CD8-positive, alpha-beta memory T cell (primary cell): ENCODE results near the gene SDCBP2. TPM values are rescaled to one million over a fixed set of nuclear protein-coding genes. Genes with fewer than 3 reads are reported as not detected.
A peak's percentile ranks its signal among the peaks of the same experiment; 100 is the strongest.

Experiments used
- CTCF ChIA-PET: fragments of 350-600 bp; sonication (Branson Sonifier 250); formaldehyde crosslinking; loops from one replicate; lab custom pipeline; 2021; ENCODE audit warnings: antibody characterized with exemption; lab: Charles Lee
- POLR2A ChIA-PET: fragments of 350-600 bp; sonication (Branson Sonifier 250); formaldehyde crosslinking; loops from one replicate; lab custom pipeline; 2021; ENCODE audit warnings: antibody characterized with exemption; lab: Charles Lee
- DNase-seq, 5 donors: peaks; one replicate each; pipeline versions ENCODE4 v3.0.0 to v3.0.0-alpha.2; 2020 to 2022; ENCODE audit warnings: mixed read lengths in 1 of 5
- H3K27ac ChIP-seq: one replicate; pipeline ENCODE4 v1.7.0; 2013; ENCODE audit warnings: low read depth, mild to moderate bottlenecking, low read length, moderate library complexity
- H3K27me3 ChIP-seq: 2 replicates; pipeline ENCODE4 v1.7.0; 2013; ENCODE audit warnings: low read length, mild to moderate bottlenecking; ENCODE audit not compliant: insufficient read depth, poor library complexity, severe bottlenecking
- H3K36me3 ChIP-seq: 2 replicates; pipeline ENCODE4 v1.7.0; 2013; ENCODE audit warnings: mild to moderate bottlenecking, low read length, moderate library complexity; ENCODE audit not compliant: insufficient read depth
- H3K4me1 ChIP-seq: 2 replicates; pipeline ENCODE4 v1.7.0; 2013; ENCODE audit warnings: mild to moderate bottlenecking, low read length, moderate library complexity; ENCODE audit not compliant: insufficient read depth
- H3K4me3 ChIP-seq: 2 replicates; pipeline ENCODE4 v1.7.0; 2013; ENCODE audit warnings: mild to moderate bottlenecking, low read length
- H3K9me3 ChIP-seq: 2 replicates; pipeline ENCODE4 v1.7.0; 2013; ENCODE audit warnings: mild to moderate bottlenecking, low read length
- H3K27ac Mint-ChIP-seq, 8 donors: one replicate each; pipeline ENCODE4 v1.8.0; 2020 to 2021; ENCODE audit warnings: mixed read lengths in 8 of 8, mild to moderate bottlenecking in 6 of 8, inconsistent platforms in 3 of 8, moderate library complexity in 3 of 8
- H3K27me3 Mint-ChIP-seq, 2 donors: one replicate each; pipeline ENCODE4 v1.8.0; 2020 to 2021; ENCODE audit warnings: mixed read lengths in 2 of 2, mild to moderate bottlenecking in 1 of 2, moderate library complexity in 1 of 2
- H3K36me3 Mint-ChIP-seq, 3 donors: one replicate each; pipeline ENCODE4 v1.8.0; 2020 to 2021; ENCODE audit warnings: mixed read lengths in 3 of 3, inconsistent platforms in 1 of 3, mild to moderate bottlenecking in 1 of 3
- H3K4me1 Mint-ChIP-seq, 3 donors: one replicate each; pipeline ENCODE4 v1.8.0; 2020 to 2021; ENCODE audit warnings: mixed read lengths in 3 of 3, inconsistent platforms in 1 of 3, mild to moderate bottlenecking in 1 of 3
- H3K4me3 Mint-ChIP-seq, 7 donors: one replicate each; pipeline ENCODE4 v1.8.0; 2020 to 2021; ENCODE audit warnings: mixed read lengths in 7 of 7, mild to moderate bottlenecking in 6 of 7, moderate library complexity in 4 of 7, inconsistent platforms in 2 of 7
- H3K9me3 Mint-ChIP-seq, 5 donors: one replicate each; pipeline ENCODE4 v1.8.0; 2020 to 2022; ENCODE audit warnings: mixed read lengths in 5 of 5, mild to moderate bottlenecking in 3 of 5, moderate library complexity in 2 of 5, inconsistent platforms in 1 of 5
- polyA plus RNA-seq: library from polyadenylated mRNA; unstranded; fragments of 300-500 nt; fragmentation: Illumina TruSeq; gene quantifications from one replicate; pipeline ENCODE4 v1.2.3, GENCODE V29; 2021
- total RNA-seq, 2 experiments: library from RNA; stranded (reverse); gene quantifications; one replicate each; pipeline ENCODE4 v1.2.3, GENCODE V29; 2021

SDCBP2 gene
- total and polyA plus RNA-seq, 3 experiments from 2014 or later: 2.2 to 4.7 (median 3.7) TPM

GRCh38 chr20:1296117-1296610 lies 32.8 kb downstream of the SDCBP2 start:
- H3K27ac Mint-ChIP-seq: no peak overlapping the region
- H3K4me3 Mint-ChIP-seq: no peak overlapping the region
- H3K27me3 Mint-ChIP-seq: no peaks in the 10 kb centered on the region
- DNase-seq: no peak
- H3K4me3 ChIP-seq: no peak overlapping the region
- H3K36me3 Mint-ChIP-seq: peaks cover 0 to 18% (median 4%) of the 10 kb centered on the region in 3 donors
- peaks cover 5 to 22% (median 12%) of the 10 kb centered on the region in 3 donors for H3K4me1 Mint-ChIP-seq
- H3K9me3 Mint-ChIP-seq: no peaks in the 10 kb centered on the region
- H3K27me3 ChIP-seq: no peaks in the 10 kb centered on the region
- ChIA-PET CTCF (no interaction called here), POLR2A (no interaction called here)
- no peak overlapping the region for H3K27ac ChIP-seq
- H3K4me1 ChIP-seq: peaks cover 20% of the 10 kb centered on the region
- no peaks in the 10 kb centered on the region for H3K36me3 ChIP-seq
- no peaks in the 10 kb centered on the region for H3K9me3 ChIP-seq

GRCh38 chr20:1295276-1295930 lies 33.5 kb downstream of the SDCBP2 start:
- ChIA-PET POLR2A (no interaction called here), CTCF (no interaction called here)
- Histone ChIP-seq H3K4me3 (no peak overlapping the region), H3K4me1 (peaks cover 20% of the 10 kb centered on the region), H3K9me3 (no peaks in the 10 kb centered on the region), H3K27ac (no peak overlapping the region), H3K36me3 (no peaks in the 10 kb centered on the region), H3K27me3 (no peaks in the 10 kb centered on the region)
- no peak for DNase-seq
- H3K4me3 Mint-ChIP-seq: no peak overlapping the region
- peaks cover 0 to 15% (median 6%) of the 10 kb centered on the region in 3 donors for H3K36me3 Mint-ChIP-seq
- H3K27ac Mint-ChIP-seq: peak overlapping the region in 1 of 8 donors; percentile 73
- no peaks in the 10 kb centered on the region for H3K27me3 Mint-ChIP-seq
- peaks cover 0 to 14% (median 5%) of the 10 kb centered on the region in 3 donors for H3K4me1 Mint-ChIP-seq
- no peaks in the 10 kb centered on the region for H3K9me3 Mint-ChIP-seq

- Histone ChIP-seq H3K27me3 (no peaks in the 10 kb centered on the region), H3K27ac (no peak overlapping the region), H3K4me1 (peaks cover 12% of the 10 kb centered on the region), H3K4me3 (no peak overlapping the region), H3K36me3 (no peaks in the 10 kb centered on the region), H3K9me3 (no peaks in the 10 kb centered on the region)
- ChIA-PET CTCF (no interaction called here), POLR2A (interaction anchor here (0.6 kb wide), 1 partner anchor 20 kb away, joined by 6 read pairs; no protein-coding TSS in a partner anchor)
- Mint-ChIP-seq H3K36me3 (peaks cover 0 to 15% (median 7%) of the 10 kb centered on the region in 3 donors), H3K4me1 (peaks cover 0 to 5% (median 2%) of the 10 kb centered on the region in 3 donors), H3K4me3 (no peak overlapping the region), H3K9me3 (no peaks in the 10 kb centered on the region), H3K27me3 (no peaks in the 10 kb centered on the region), H3K27ac (peak overlapping the region in 1 of 8 donors; percentile 24)
- DNase-seq: no peak
Observed at GRCh38 chr20:1294497-1294896, 34.4 kb downstream of the SDCBP2 start.

GRCh38 chr20:1293641-1294379 lies 35.1 kb downstream of the SDCBP2 start:
- ChIA-PET CTCF (interaction anchor here (0.5 kb wide), 1 partner anchor 1822 kb away, joined by 3 read pairs; no protein-coding TSS in a partner anchor), POLR2A (no interaction called here)
- H3K4me3 ChIP-seq: no peak overlapping the region
- no peaks in the 10 kb centered on the region for H3K9me3 ChIP-seq
- H3K36me3 ChIP-seq: no peaks in the 10 kb centered on the region
- peaks cover 12% of the 10 kb centered on the region for H3K4me1 ChIP-seq
- Mint-ChIP-seq H3K27ac (peak overlapping the region in 1 of 8 donors; percentile 24), H3K4me3 (no peak overlapping the region), H3K4me1 (peaks cover 0 to 2% (median 0%) of the 10 kb centered on the region in 3 donors), H3K27me3 (no peaks in the 10 kb centered on the region), H3K36me3 (peaks cover 0 to 15% (median 7%) of the 10 kb centered on the region in 3 donors), H3K9me3 (no peaks in the 10 kb centered on the region)
- DNase-seq: no peak
- no peaks in the 10 kb centered on the region for H3K27me3 ChIP-seq
- no peak overlapping the region for H3K27ac ChIP-seq

GRCh38 chr20:1292620-1293019 lies 36.3 kb downstream of the SDCBP2 start:
- H3K36me3 ChIP-seq: no peaks in the 10 kb centered on the region
- no peaks in the 10 kb centered on the region for H3K9me3 ChIP-seq
- POLR2A ChIA-PET: no interaction called here
- CTCF ChIA-PET: no interaction called here
- H3K36me3 Mint-ChIP-seq: peaks cover 0 to 16% (median 7%) of the 10 kb centered on the region in 3 donors
- H3K27ac ChIP-seq: no peak overlapping the region
- peaks cover 18% of the 10 kb centered on the region for H3K4me1 ChIP-seq
- DNase-seq: no peak
- H3K4me3 Mint-ChIP-seq: no peak overlapping the region
- H3K27me3 ChIP-seq: no peaks in the 10 kb centered on the region
- peaks cover 0 to 2% (median under 1%) of the 10 kb centered on the region in 3 donors for H3K4me1 Mint-ChIP-seq
- no peaks in the 10 kb centered on the region for H3K9me3 Mint-ChIP-seq
- no peak overlapping the region for H3K4me3 ChIP-seq
- H3K27me3 Mint-ChIP-seq: no peaks in the 10 kb centered on the region
- H3K27ac Mint-ChIP-seq: no peak overlapping the region

- no peaks in the 10 kb centered on the region for H3K9me3 ChIP-seq
- Mint-ChIP-seq H3K27me3 (no peaks in the 10 kb centered on the region), H3K9me3 (no peaks in the 10 kb centered on the region), H3K27ac (peak overlapping the region in 1 of 8 donors; percentile 60), H3K4me1 (peaks cover 13 to 14% (median 13%) of the 10 kb centered on the region in 3 donors), H3K36me3 (peaks cover 0 to 7% (median 6%) of the 10 kb centered on the region in 3 donors), H3K4me3 (no peak overlapping the region)
- no peak overlapping the region for H3K4me3 ChIP-seq
- no peaks in the 10 kb centered on the region for H3K27me3 ChIP-seq
- DNase-seq: no peak
- H3K27ac ChIP-seq: no peak overlapping the region
- H3K36me3 ChIP-seq: no peaks in the 10 kb centered on the region
- peaks cover 30% of the 10 kb centered on the region for H3K4me1 ChIP-seq
- ChIA-PET CTCF (no interaction called here), POLR2A (no interaction called here)
Observed at GRCh38 chr20:1291191-1291741, 37.7 kb downstream of the SDCBP2 start.

- H3K27me3 Mint-ChIP-seq: no peaks in the 10 kb centered on the region
- H3K4me1 Mint-ChIP-seq: peaks cover 14 to 25% (median 23%) of the 10 kb centered on the region in 3 donors
- peak overlapping the region in 1 of 8 donors; percentile 45 for H3K27ac Mint-ChIP-seq
- peaks cover 0 to 14% (median 11%) of the 10 kb centered on the region in 3 donors for H3K36me3 Mint-ChIP-seq
- no peak overlapping the region for H3K4me3 Mint-ChIP-seq
- CTCF ChIA-PET: no interaction called here
- Histone ChIP-seq H3K27ac (no peak overlapping the region), H3K36me3 (no peaks in the 10 kb centered on the region), H3K4me3 (peak overlapping the region; percentile 14), H3K9me3 (no peaks in the 10 kb centered on the region), H3K4me1 (peaks cover 53% of the 10 kb centered on the region), H3K27me3 (no peaks in the 10 kb centered on the region)
- H3K9me3 Mint-ChIP-seq: no peaks in the 10 kb centered on the region
- no peak for DNase-seq
- POLR2A ChIA-PET: no interaction called here
Observed at GRCh38 chr20:1287787-1288569, 41.0 kb downstream of the SDCBP2 start.
